Measurements from ENCODE around the gene CENATAC.
"Not testable (repeated sequence)": the region's sequence is repeated elsewhere in the genome, so short reads cannot be mapped to it uniquely, and the experiment has no call there.

Gene CENATAC

GRCh38 chr11:118997627-118998387 is at the start of gene CENATAC:
TSS of gene CENATAC (plus strand) at chr11:118998138. CDS start at chr11:118998198, 60 bp downstream.
- peak; percentile 75 to 87 for DNase-seq

- no peak for DNase-seq
These were observed 44.7 kb upstream of the CENATAC start for GRCh38 chr11:118953265-118953664.

GRCh38 chr11:118953976-118954375 is 44.0 kb upstream of the CENATAC start:
- DNase-seq: not testable (repeated sequence)

GRCh38 chr11:118956094-118956846 is 41.7 kb upstream of the CENATAC start, which contains the start of gene UPK2:
TSS of gene UPK2 (plus strand) at chr11:118956298. CDS start at chr11:118956351, 53 bp downstream.
- DNase-seq: peak; percentile 59 to 62

- no peak for DNase-seq
These were observed 41.0 kb upstream of the CENATAC start for GRCh38 chr11:118956847-118957469.

- no peak for DNase-seq
These were observed 40.4 kb upstream of the CENATAC start for GRCh38 chr11:118957549-118957948.

GRCh38 chr11:118957968-118958367 is 40.0 kb upstream of the CENATAC start:
- no peak for DNase-seq

- DNase-seq: no peak
These were observed 39.4 kb upstream of the CENATAC start for GRCh38 chr11:118958577-118958976.

GRCh38 chr11:118961189-118961588 is 36.7 kb upstream of the CENATAC start:
- DNase-seq: no peak

GRCh38 chr11:118961591-118961990 is 36.3 kb upstream of the CENATAC start:
- no peak for DNase-seq

- not testable (repeated sequence) for DNase-seq
These were observed 28.4 kb upstream of the CENATAC start for GRCh38 chr11:118969508-118969907.

- DNase-seq: no peak
These were observed 26.3 kb upstream of the CENATAC start, which contains the start of gene FOXR1 for GRCh38 chr11:118971646-118972045. TSS of gene FOXR1 (plus strand) at chr11:118971761. CDS start at chr11:118971932, 171 bp downstream.

- DNase-seq: no peak
These were observed 24.0 kb upstream of the CENATAC start for GRCh38 chr11:118973985-118974384.

GRCh38 chr11:118975771-118976709 is 21.9 kb upstream of the CENATAC start:
- no peak for DNase-seq

GRCh38 chr11:118979434-118979833 is 18.5 kb upstream of the CENATAC start:
- no peak for DNase-seq

- DNase-seq: no peak
These were observed 17.6 kb upstream of the CENATAC start for GRCh38 chr11:118980191-118980881.

- DNase-seq: not testable (repeated sequence)
These were observed 13.6 kb upstream of the CENATAC start for GRCh38 chr11:118984337-118984736.

GRCh38 chr11:118984825-118985224 is 13.1 kb upstream of the CENATAC start:
- DNase-seq: no peak

GRCh38 chr11:118988280-118988679 is 9.7 kb upstream of the CENATAC start:
- no peak for DNase-seq

- not testable (repeated sequence) for DNase-seq
These were observed 6.4 kb upstream of the CENATAC start for GRCh38 chr11:118991486-118992038.
